DOHH2 (cell line): Measurements from ENCODE around the gene MRPL17.

Experiments
- H3F3A ChIP-seq: fragments of 200-600 bp; sonication (generic), shearing (Covaris generic); 2 replicates; pipeline ENCODE4 v1.6.0; 2016; ENCODE audit warnings: antibody characterized with exemption, mild to moderate bottlenecking; ENCODE audit not compliant: control insufficient read depth, insufficient read depth
- H3K27ac ChIP-seq: fragments of 200-600 bp; sonication (generic); 2 replicates; pipeline ENCODE4 v1.5.1; 2014; ENCODE audit warnings: low read depth, mild to moderate bottlenecking, low read length, moderate library complexity
- H3K27me3 ChIP-seq: fragments of 200-600 bp; sonication (generic); 2 replicates; pipeline ENCODE4 v1.6.1; 2014; ENCODE audit warnings: mild to moderate bottlenecking, low read length, mixed read lengths; ENCODE audit not compliant: control insufficient read depth
- H3K36me3 ChIP-seq: fragments of 200-600 bp; sonication (generic); 2 replicates; pipeline ENCODE4 v1.6.1; 2014; ENCODE audit warnings: mild to moderate bottlenecking, low read length, moderate library complexity, mixed read lengths; ENCODE audit not compliant: control insufficient read depth
- H3K4me1 ChIP-seq: fragments of 200-600 bp; sonication (generic); 2 replicates; pipeline ENCODE4 v1.6.1; 2014; ENCODE audit warnings: mild to moderate bottlenecking, low read length, mixed read lengths; ENCODE audit not compliant: control insufficient read depth
- H3K4me2 ChIP-seq: fragments of 200-600 bp; sonication (generic); 2 replicates; pipeline ENCODE4 v1.6.0; 2014; ENCODE audit warnings: mild to moderate bottlenecking, low read length, moderate library complexity
- H3K4me3 ChIP-seq: fragments of 200-600 bp; sonication (generic); 2 replicates; pipeline ENCODE4 v1.5.1; 2014; ENCODE audit warnings: mild to moderate bottlenecking, low read length, mixed read lengths
- H3K79me2 ChIP-seq: fragments of 200-600 bp; sonication (generic); 2 replicates; pipeline ENCODE4 v1.6.1; 2014; ENCODE audit warnings: mild to moderate bottlenecking, low read length, mixed read lengths; ENCODE audit not compliant: control insufficient read depth
- H3K9me2 ChIP-seq: fragments of 200-600 bp; sonication (generic); replicated peaks from 2 replicates; pipeline ENCODE4 v1.6.1; 2014; ENCODE audit warnings: mild to moderate bottlenecking, low read length, mixed read lengths; ENCODE audit not compliant: control insufficient read depth
- H3K9me3 ChIP-seq: fragments of 200-600 bp; sonication (generic); 2 replicates; pipeline ENCODE4 v1.6.1; 2014; ENCODE audit warnings: antibody characterized with exemption, low read length, mixed read lengths; ENCODE audit not compliant: control insufficient read depth, insufficient read depth
- H4K20me1 ChIP-seq: fragments of 200-600 bp; sonication (generic); 2 replicates; pipeline ENCODE4 v1.6.0; 2014; ENCODE audit warnings: low read depth, mild to moderate bottlenecking, antibody characterized with exemption, low read length, moderate library complexity; ENCODE audit not compliant: control insufficient read depth, insufficient read depth
- CTCF ChIP-seq: fragments of 200-600 bp; sonication (generic); IDR thresholded peaks from one replicate; pipeline ENCODE4 v1.5.1; 2014; ENCODE audit warnings: antibody characterized with exemption, mild to moderate bottlenecking, low read depth, low read length; ENCODE audit not compliant: poor library complexity, severe bottlenecking
- EZH2phosphoT487 ChIP-seq: fragments of 200-600 bp; sonication (generic); IDR thresholded peaks from 2 replicates; pipeline ENCODE4 v1.6.1; 2017; ENCODE audit warnings: borderline replicate concordance, mild to moderate bottlenecking, antibody characterized with exemption, low read length, moderate library complexity, mixed read lengths

The MRPL17 gene

GRCh38 chr11:6674219-6674597 is 8.9 kb downstream of the MRPL17 start:
- Histone ChIP-seq H3K9me2 (no peaks in the 10 kb centered on the region), H3K9me3 (no peaks in the 10 kb centered on the region), H3K4me2 (no peak overlapping the region), H3K4me3 (no peak overlapping the region), H3F3A (peaks cover 6% of the 10 kb centered on the region; the same call in 1 of the 2 replicates), H3K27me3 (no peaks in the 10 kb centered on the region), H3K36me3 (peaks cover 3% of the 10 kb centered on the region; the same call in 1 of the 2 replicates), H4K20me1 (no peaks in the 10 kb centered on the region), H3K27ac (no peak overlapping the region), H3K4me1 (no peaks in the 10 kb centered on the region), H3K79me2 (no peaks in the 10 kb centered on the region)
- TF ChIP-seq EZH2phosphoT487 (no peak), CTCF (no peak)

GRCh38 chr11:6673523-6674218 is 9.5 kb downstream of the MRPL17 start:
- Histone ChIP-seq H3K79me2 (no peaks in the 10 kb centered on the region), H3K27ac (no peak overlapping the region), H3K4me1 (no peaks in the 10 kb centered on the region), H3K4me2 (no peak overlapping the region), H3K27me3 (no peaks in the 10 kb centered on the region), H3K9me3 (no peaks in the 10 kb centered on the region), H4K20me1 (no peaks in the 10 kb centered on the region), H3K9me2 (no peaks in the 10 kb centered on the region), H3K36me3 (no peaks in the 10 kb centered on the region), H3K4me3 (no peak overlapping the region), H3F3A (peaks cover 3% of the 10 kb centered on the region; the same call in 1 of the 2 replicates)
- no peak for TF ChIP-seq EZH2phosphoT487
- TF ChIP-seq CTCF, result no peak

- Histone ChIP-seq H3K9me3 (no peaks in the 10 kb centered on the region), H3K36me3 (no peaks in the 10 kb centered on the region), H3K27ac (no peak overlapping the region), H3K9me2 (no peaks in the 10 kb centered on the region), H4K20me1 (no peaks in the 10 kb centered on the region), H3K4me2 (no peak overlapping the region), H3K79me2 (no peaks in the 10 kb centered on the region), H3K27me3 (no peaks in the 10 kb centered on the region), H3K4me1 (peaks cover 3% of the 10 kb centered on the region; the same call in 1 of the 2 replicates), H3F3A (no peaks in the 10 kb centered on the region), H3K4me3 (no peak overlapping the region)
- no peak for TF ChIP-seq EZH2phosphoT487
- TF ChIP-seq CTCF, result no peak
Measured at GRCh38 chr11:6671991-6672390, 11.1 kb downstream of the MRPL17 start.
